Endodermal cell (in vitro differentiated cells): ENCODE measurements around the gene MECR. TPM values are rescaled to one million over a fixed set of nuclear protein-coding genes. Genes with fewer than 3 reads are reported as not detected.

Source experiments
- DNase-seq: peaks from one replicate; pipeline ENCODE4 v3.0.0-alpha.2; 2017
- H3K27ac ChIP-seq: 2 replicates; pipeline ENCODE4 v1.5.1; 2013; ENCODE audit warnings: mild to moderate bottlenecking, low read depth, low read length, moderate library complexity
- H3K27me3 ChIP-seq: 2 replicates; pipeline ENCODE4 v1.6.1; 2013; ENCODE audit warnings: mild to moderate bottlenecking, low read length, moderate library complexity; ENCODE audit not compliant: insufficient read depth, control insufficient read depth, poor library complexity, severe bottlenecking
- H3K36me3 ChIP-seq: 2 replicates; pipeline ENCODE4 v1.7.0; 2013; ENCODE audit warnings: mild to moderate bottlenecking, low read length, moderate library complexity; ENCODE audit not compliant: control insufficient read depth, insufficient read depth
- H3K4me1 ChIP-seq: one replicate; pipeline ENCODE4 v1.7.0; 2013; ENCODE audit warnings: low read length; ENCODE audit not compliant: control insufficient read depth, insufficient read depth
- H3K4me3 ChIP-seq: 2 replicates; pipeline ENCODE4 v1.5.1; 2013; ENCODE audit warnings: mild to moderate bottlenecking, low read length, moderate library complexity
- H3K9ac ChIP-seq: 2 replicates; pipeline ENCODE4 v1.6.1; 2013; ENCODE audit warnings: mild to moderate bottlenecking, low read length, moderate library complexity; ENCODE audit not compliant: poor library complexity, severe bottlenecking; ENCODE audit errors: extremely low read depth
- H3K9me3 ChIP-seq: 2 replicates; pipeline ENCODE4 v1.6.1; 2013; ENCODE audit warnings: mild to moderate bottlenecking, low read length, moderate library complexity; ENCODE audit not compliant: control insufficient read depth
- H3K27ac Mint-ChIP-seq: 2 replicates; pipeline ENCODE4 v1.8.0; 2020; ENCODE audit warnings: mixed read lengths
- H3K27me3 Mint-ChIP-seq: 2 replicates; pipeline ENCODE4 v1.8.0; 2021; ENCODE audit warnings: mild to moderate bottlenecking, mixed read lengths; ENCODE audit not compliant: insufficient read depth
- H3K36me3 Mint-ChIP-seq: 2 replicates; pipeline ENCODE4 v1.8.0; 2020; ENCODE audit warnings: low read depth, mixed read lengths
- H3K4me1 Mint-ChIP-seq: 2 replicates; pipeline ENCODE4 v1.8.0; 2020; ENCODE audit warnings: mixed read lengths
- H3K4me3 Mint-ChIP-seq: 2 replicates; pipeline ENCODE4 v1.8.0; 2020; ENCODE audit warnings: mild to moderate bottlenecking, moderate library complexity, mixed read lengths
- H3K9me3 Mint-ChIP-seq: 2 replicates; pipeline ENCODE4 v1.8.0; 2020; ENCODE audit warnings: mild to moderate bottlenecking, mixed read lengths
- WGBS, 2 experiments: methylation state at CpG; one replicate each; pipeline versions ENCODE4 v1.1.5 to v1.1.7; 2013; ENCODE audit warnings: missing lambda C conversion rate in 2 of 2, mixed read lengths in 1 of 2; ENCODE audit not compliant: insufficient coverage in 1 of 2, insufficient read length in 1 of 2; 5-methylcytosine and 5-hydroxymethylcytosine counted together
- total RNA-seq, 2 donors: library from RNA; stranded (reverse); fragmentation: NEBNext Ultra II Directional in 1 of 2; extraction: Animal tissue kit (Norgen Biotek cat#: 25700) in 1 of 2; gene quantifications; 2 replicates in 1 of 2; 3 replicates in 1 of 2; pipeline ENCODE4 v1.2.1, GENCODE V29; 2021
- TF ChIP-seq, protein P1 (sequence below): fragments of 200-600 bp; sonication (generic); conservative IDR thresholded peaks from 2 replicates; pipeline ENCODE4 v1.5.0; 2021; ENCODE audit warnings: antibody characterized with exemption, mild to moderate bottlenecking

MECR gene
- total RNA-seq, 2 donors from 2014 or later: 33.3 to 38.2 TPM

DNA sequence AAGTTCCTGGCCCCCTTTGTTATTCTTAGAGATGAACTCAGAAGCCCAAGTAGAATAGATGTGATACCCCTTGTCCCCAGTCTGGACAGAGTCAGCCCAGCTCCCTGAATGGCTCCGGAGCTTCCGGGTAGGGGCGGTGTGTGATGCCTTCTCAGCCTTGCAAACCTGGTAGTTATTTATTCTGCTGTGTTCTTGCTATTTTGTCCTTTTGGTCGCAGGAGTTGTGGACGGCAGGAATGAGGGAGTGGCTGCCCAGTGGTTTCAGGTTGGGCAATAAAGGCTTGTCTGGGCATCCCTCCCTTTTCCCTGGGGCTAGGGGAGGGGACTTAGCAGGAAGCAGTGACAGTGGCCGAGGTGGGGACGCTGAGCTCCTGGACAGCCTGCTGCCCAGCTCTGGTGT is 8.4 kb upstream of the MECR start:
- peaks cover 10% of the 10 kb centered on the region for H3K4me1 ChIP-seq
- Mint-ChIP-seq H3K27me3 (peaks cover 48% of the 10 kb centered on the region), H3K4me1 (peaks cover 24% of the 10 kb centered on the region), H3K9me3 (no peaks in the 10 kb centered on the region), H3K27ac (no peak overlapping the region), H3K36me3 (no peaks in the 10 kb centered on the region), H3K4me3 (peak overlapping the region; percentile 75)
- DNase-seq: peak; percentile 69
- WGBS, 2 experiments: 43 to 64% methylated on average over 6 to 7 of the region's 7 CpGs
- no peak overlapping the region for H3K27ac ChIP-seq
- peaks cover 48% of the 10 kb centered on the region for H3K27me3 ChIP-seq
- no peak overlapping the region for H3K4me3 ChIP-seq
- no peaks in the 10 kb centered on the region for H3K36me3 ChIP-seq
- H3K9ac ChIP-seq: no peak overlapping the region
- H3K9me3 ChIP-seq: no peaks in the 10 kb centered on the region
- TF ChIP-seq, protein P1, sequence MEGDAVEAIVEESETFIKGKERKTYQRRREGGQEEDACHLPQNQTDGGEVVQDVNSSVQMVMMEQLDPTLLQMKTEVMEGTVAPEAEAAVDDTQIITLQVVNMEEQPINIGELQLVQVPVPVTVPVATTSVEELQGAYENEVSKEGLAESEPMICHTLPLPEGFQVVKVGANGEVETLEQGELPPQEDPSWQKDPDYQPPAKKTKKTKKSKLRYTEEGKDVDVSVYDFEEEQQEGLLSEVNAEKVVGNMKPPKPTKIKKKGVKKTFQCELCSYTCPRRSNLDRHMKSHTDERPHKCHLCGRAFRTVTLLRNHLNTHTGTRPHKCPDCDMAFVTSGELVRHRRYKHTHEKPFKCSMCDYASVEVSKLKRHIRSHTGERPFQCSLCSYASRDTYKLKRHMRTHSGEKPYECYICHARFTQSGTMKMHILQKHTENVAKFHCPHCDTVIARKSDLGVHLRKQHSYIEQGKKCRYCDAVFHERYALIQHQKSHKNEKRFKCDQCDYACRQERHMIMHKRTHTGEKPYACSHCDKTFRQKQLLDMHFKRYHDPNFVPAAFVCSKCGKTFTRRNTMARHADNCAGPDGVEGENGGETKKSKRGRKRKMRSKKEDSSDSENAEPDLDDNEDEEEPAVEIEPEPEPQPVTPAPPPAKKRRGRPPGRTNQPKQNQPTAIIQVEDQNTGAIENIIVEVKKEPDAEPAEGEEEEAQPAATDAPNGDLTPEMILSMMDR: no peak

DNA sequence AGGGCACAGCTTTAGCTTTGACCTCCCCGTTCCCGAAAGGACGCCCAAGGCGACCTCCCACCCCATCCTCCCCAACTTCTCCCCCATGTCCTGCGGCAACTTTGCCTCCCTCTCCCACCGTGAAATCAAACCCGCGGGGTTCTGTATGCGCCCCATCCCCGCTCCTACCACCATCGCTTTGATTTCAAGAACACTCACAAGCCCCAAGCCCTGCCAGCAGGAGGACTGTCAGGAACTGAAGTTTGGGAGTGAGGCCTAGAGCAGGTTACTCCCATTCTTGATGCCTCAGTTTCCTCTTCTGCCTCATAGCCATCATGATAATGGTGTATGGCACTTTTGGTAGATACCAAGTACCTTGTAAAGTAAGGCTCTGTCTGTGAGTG is 7.9 kb upstream of the MECR start:
- Histone ChIP-seq H3K27ac (no peak overlapping the region), H3K27me3 (peaks cover 53% of the 10 kb centered on the region), H3K9me3 (no peaks in the 10 kb centered on the region), H3K4me1 (peaks cover 6% of the 10 kb centered on the region), H3K4me3 (peak overlapping the region; percentile 79), H3K9ac (no peak overlapping the region), H3K36me3 (no peaks in the 10 kb centered on the region)
- TF ChIP-seq, protein P1: peak; percentile 46
- H3K4me1 Mint-ChIP-seq: peaks cover 24% of the 10 kb centered on the region
- H3K4me3 Mint-ChIP-seq: peak overlapping the region; percentile 75
- 38% methylated on average over 11 of the region's 11 CpGs; no CpG with 5 or more reads in 1 of the 2 experiments for WGBS, 2 experiments
- H3K27ac Mint-ChIP-seq: no peak overlapping the region
- H3K27me3 Mint-ChIP-seq: peaks cover 53% of the 10 kb centered on the region
- DNase-seq: peak; percentile 71
- H3K36me3 Mint-ChIP-seq: no peaks in the 10 kb centered on the region
- H3K9me3 Mint-ChIP-seq: no peaks in the 10 kb centered on the region

DNA sequence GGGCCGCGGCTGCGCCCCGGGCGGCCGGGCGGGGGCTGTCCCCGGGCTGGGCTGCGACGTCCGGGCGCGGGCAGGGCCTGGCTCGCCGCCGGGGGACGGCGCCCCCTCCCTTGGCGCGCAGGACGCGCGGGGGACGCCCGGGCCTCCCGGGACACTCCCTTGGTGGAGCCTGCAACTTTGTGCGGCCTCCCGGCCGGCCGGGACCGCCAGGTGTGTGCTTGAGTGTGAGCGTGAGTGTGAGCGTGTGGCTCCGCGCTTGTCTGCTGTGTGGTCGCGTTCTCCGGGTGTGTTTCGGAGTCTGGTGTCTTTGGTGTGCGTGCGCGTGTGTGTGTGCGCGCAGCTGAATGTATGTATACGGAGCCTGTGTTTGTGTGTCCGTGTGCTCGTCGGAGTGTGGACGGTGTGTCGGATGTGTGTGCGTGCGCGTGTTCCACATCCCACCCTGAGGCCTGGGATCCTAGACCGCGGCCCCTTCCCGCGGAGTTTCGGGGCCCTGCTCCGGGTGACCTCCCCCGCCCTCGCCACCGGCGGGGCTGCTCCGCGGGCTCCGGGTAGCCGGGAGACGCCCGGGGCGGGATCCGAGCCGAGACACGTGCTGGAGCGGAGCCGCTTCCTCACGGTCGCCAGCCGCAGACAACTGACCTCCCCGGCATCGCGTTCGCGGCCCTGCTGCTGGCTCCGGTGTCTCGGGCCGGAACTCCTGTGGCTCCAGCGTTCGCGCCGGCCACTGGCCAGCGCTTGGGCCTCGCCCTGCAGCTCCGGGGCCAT is 7.3 kb upstream of the MECR start:
- Mint-ChIP-seq H3K27me3 (peaks cover 56% of the 10 kb centered on the region), H3K4me1 (peaks cover 24% of the 10 kb centered on the region), H3K27ac (no peak overlapping the region), H3K36me3 (no peaks in the 10 kb centered on the region), H3K4me3 (peak overlapping the region; percentile 75), H3K9me3 (no peaks in the 10 kb centered on the region)
- Histone ChIP-seq H3K9me3 (no peaks in the 10 kb centered on the region), H3K27me3 (peaks cover 55% of the 10 kb centered on the region), H3K4me3 (peak overlapping the region; percentile 79), H3K9ac (no peak overlapping the region), H3K27ac (no peak overlapping the region), H3K36me3 (no peaks in the 10 kb centered on the region), H3K4me1 (peaks cover 3% of the 10 kb centered on the region)
- peak; percentile 82 for DNase-seq
- 2 to 6% methylated on average over 16 to 93 of the region's 93 CpGs for WGBS, 2 experiments
- TF ChIP-seq, protein P1: no peak
